ENCODE data around the gene PTPRH. TPM values are rescaled to one million over a fixed set of nuclear protein-coding genes. Genes with fewer than 3 reads are reported as not detected.
A peak's percentile ranks its signal among the peaks of the same experiment; 100 is the strongest.

PTPRH gene
- polyA plus RNA-seq, 1 experiment = 4.3 TPM

DNA sequence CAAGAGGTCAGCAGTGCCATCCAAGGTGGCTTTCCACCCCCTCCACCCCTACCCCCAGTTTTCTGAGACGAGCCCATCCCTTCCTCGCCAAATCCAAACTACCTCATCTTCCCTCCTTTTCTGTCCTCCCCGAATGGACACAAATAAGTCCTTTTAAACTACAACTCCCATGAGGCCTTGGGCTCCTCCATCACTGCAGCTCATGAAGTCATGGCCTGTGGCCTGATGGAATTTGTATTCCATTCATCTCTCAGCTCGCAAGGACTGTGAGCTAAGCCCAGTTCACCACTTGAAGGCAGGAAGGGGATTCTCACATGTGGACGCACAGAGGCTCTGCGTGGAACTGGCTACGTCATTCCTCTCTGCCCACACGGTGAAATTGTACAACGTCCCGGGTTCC is 12.5 kb downstream of the PTPRH start:
- no peak overlapping the region for H3K4me3 ChIP-seq (ENCODE audit: low read depth, low read length)
- H3K27me3 ChIP-seq (ENCODE audit: control insufficient read depth, insufficient read depth, low read length) = no peaks in the 10 kb centered on the region
- CTCF ChIA-PET = no interaction called here
- H3K36me3 ChIP-seq (ENCODE audit: control insufficient read depth, insufficient read depth, low read length) = no peaks in the 10 kb centered on the region
- DNase-seq (ENCODE audit: low read depth) = no peak
- TF ChIP-seq, protein P1, sequence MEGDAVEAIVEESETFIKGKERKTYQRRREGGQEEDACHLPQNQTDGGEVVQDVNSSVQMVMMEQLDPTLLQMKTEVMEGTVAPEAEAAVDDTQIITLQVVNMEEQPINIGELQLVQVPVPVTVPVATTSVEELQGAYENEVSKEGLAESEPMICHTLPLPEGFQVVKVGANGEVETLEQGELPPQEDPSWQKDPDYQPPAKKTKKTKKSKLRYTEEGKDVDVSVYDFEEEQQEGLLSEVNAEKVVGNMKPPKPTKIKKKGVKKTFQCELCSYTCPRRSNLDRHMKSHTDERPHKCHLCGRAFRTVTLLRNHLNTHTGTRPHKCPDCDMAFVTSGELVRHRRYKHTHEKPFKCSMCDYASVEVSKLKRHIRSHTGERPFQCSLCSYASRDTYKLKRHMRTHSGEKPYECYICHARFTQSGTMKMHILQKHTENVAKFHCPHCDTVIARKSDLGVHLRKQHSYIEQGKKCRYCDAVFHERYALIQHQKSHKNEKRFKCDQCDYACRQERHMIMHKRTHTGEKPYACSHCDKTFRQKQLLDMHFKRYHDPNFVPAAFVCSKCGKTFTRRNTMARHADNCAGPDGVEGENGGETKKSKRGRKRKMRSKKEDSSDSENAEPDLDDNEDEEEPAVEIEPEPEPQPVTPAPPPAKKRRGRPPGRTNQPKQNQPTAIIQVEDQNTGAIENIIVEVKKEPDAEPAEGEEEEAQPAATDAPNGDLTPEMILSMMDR (IDR thresholded peaks at IDR 0.05; ENCODE audit: insufficient read depth, low read depth, low read length) = no peak
- POLR2A ChIA-PET = no interaction called here

DNA sequence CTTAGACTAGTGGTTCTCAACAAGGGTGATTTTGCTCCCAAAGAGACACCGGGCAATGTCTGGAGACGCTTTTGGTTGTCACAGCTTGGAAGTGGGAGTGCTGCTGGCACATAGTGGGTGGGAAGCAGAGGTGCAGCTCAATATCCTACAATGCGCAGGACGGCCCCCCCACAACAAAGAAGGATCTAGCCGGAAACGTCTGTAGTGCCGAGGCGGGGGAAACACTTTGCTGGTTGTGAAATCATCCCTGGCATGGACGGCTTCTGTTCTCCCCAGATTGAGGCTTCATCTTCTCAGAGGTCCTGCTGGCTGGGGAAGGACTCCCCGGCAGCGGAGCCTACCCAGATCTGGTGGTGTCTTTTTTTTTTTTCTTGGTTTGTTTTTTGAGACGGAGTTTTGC is 15.8 kb downstream of the PTPRH start:
- TF ChIP-seq, protein P1 (IDR thresholded peaks at IDR 0.05; ENCODE audit: insufficient read depth, low read depth, low read length) = no peak
- H3K4me3 ChIP-seq (ENCODE audit: low read depth, low read length) = no peak overlapping the region
- no peaks in the 10 kb centered on the region for H3K36me3 ChIP-seq (ENCODE audit: control insufficient read depth, insufficient read depth, low read length)
- ChIA-PET CTCF (interaction anchor here (0.6 kb wide), 1 partner anchor 10 kb away, joined by 3 read pairs; no protein-coding TSS in a partner anchor), POLR2A (no interaction called here)
- DNase-seq (ENCODE audit: low read depth) = no peak
- H3K27me3 ChIP-seq (ENCODE audit: control insufficient read depth, insufficient read depth, low read length) = no peaks in the 10 kb centered on the region

DNA sequence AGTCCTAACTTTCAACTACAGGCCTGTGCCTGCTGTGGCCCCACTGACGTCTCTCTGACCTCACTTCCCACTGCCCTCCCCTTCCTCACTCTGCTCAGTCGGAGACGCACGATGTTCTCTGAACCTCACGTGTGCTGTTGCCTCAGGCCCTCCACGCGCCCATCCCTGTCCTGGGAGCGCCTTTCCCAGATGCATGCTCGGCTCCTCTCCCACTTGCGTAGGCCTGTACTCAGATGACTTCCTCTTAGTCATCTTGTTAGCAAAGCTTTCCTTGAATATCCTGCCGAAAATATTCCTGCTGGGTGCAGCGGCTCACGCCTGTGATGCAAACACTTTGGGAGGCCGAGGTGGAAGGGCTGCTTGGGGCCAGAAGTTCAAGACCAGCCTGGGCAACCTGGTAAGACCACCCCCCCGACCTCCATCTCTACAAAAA is 19.9 kb downstream of the PTPRH start:
- peak; percentile 83 for DNase-seq (ENCODE audit: low read depth)
- Histone ChIP-seq H3K4me3 (ENCODE audit: low read depth, low read length) (no peak overlapping the region), H3K36me3 (ENCODE audit: control insufficient read depth, insufficient read depth, low read length) (no peaks in the 10 kb centered on the region), H3K27me3 (ENCODE audit: control insufficient read depth, insufficient read depth, low read length) (no peaks in the 10 kb centered on the region; the same call in 1 of the 2 replicates)
- CTCF ChIA-PET = interaction anchor here (0.5 to 1.3 kb wide), 2 partner anchors 27 to 262 kb away, joined by 3 to 4 read pairs; no protein-coding TSS in a partner anchor
- TF ChIP-seq, protein P1 (IDR thresholded peaks at IDR 0.05; ENCODE audit: insufficient read depth, low read depth, low read length) = no peak
- POLR2A ChIA-PET = interaction anchor here (0.6 kb wide), 1 partner anchor 360 kb away, joined by 3 read pairs; no protein-coding TSS in a partner anchor

GRCh38 chr19:55188625-55189024 is 20.7 kb downstream of the PTPRH start:
- Histone ChIP-seq H3K36me3 (ENCODE audit: control insufficient read depth, insufficient read depth, low read length) (no peaks in the 10 kb centered on the region), H3K27me3 (ENCODE audit: control insufficient read depth, insufficient read depth, low read length) (no peaks in the 10 kb centered on the region; the same call in 1 of the 2 replicates), H3K4me3 (ENCODE audit: low read depth, low read length) (no peak overlapping the region)
- CTCF ChIA-PET = no interaction called here
- TF ChIP-seq, protein P1 (IDR thresholded peaks at IDR 0.05; ENCODE audit: insufficient read depth, low read depth, low read length) = no peak
- DNase-seq (ENCODE audit: low read depth) = no peak
- POLR2A ChIA-PET = no interaction called here

GRCh38 chr19:55186080-55186479 is 23.2 kb downstream of the PTPRH start:
- CTCF ChIA-PET = no interaction called here

More at GRCh38 chr19:55186080-55186479, 23.2 kb downstream of the PTPRH start:
- POLR2A ChIA-PET = no interaction called here
- no peak overlapping the region for H3K4me3 ChIP-seq (ENCODE audit: low read depth, low read length)
- no peaks in the 10 kb centered on the region for H3K36me3 ChIP-seq (ENCODE audit: control insufficient read depth, insufficient read depth, low read length)
- TF ChIP-seq, protein P1 (IDR thresholded peaks at IDR 0.05; ENCODE audit: insufficient read depth, low read depth, low read length) = no peak
- no peak for DNase-seq (ENCODE audit: low read depth)
- peaks cover 1% of the 10 kb centered on the region; the same call in 1 of the 2 replicates for H3K27me3 ChIP-seq (ENCODE audit: control insufficient read depth, insufficient read depth, low read length)
